Measurements from ENCODE around the gene TMEM259. TPM values are rescaled to one million over a fixed set of nuclear protein-coding genes. Genes with fewer than 3 reads are reported as not detected.

The TMEM259 gene
- total RNA-seq, 2 donors from 2014 or later, result 270 to 318 TPM

DNA sequence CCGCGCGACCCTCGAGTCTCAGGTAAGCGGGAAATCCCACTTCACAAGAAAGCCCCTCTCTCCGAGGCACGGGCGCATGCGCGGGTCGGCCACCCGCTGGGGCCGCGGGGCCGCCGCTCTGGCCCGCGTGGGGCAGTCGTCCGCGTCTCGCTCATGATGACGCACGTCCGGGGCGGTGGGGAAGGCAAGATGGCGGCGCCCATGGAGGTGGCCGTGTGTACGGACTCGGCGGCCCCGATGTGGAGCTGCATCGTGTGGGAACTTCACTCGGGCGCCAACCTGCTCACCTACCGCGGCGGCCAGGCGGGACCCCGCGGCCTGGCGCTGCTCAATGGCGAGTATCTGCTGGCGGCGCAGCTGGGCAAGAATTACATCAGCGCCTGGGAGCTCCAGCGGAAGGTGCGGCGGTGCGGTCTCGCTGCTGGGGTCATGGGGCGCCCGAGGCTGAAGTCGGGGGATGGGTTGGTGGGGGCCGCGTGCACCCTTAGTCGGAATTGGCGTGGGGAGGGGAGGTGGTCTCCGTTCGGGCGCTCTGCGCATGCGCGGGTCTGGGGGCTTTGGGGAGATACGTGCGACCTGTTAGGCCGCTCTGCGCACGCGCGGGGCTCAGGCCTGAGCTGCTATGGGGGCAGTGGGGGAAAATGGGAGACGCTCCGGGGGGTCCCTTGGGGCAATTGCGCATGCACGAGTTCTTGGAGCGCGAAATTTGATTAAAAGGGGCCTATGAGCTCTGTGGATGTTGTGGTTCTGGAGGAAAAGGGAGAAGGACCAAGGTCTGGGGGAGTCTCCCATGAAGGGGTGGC, 36.6 kb downstream of the TMEM259 start, which contains the start of gene WDR18:
Gene WDR18 (plus strand): TSS at position 181 of the 803 bp plus-strand sequence. CDS start 9 bp downstream, at position 190.
- Mint-ChIP-seq H3K27me3 (no peaks in the 10 kb centered on the region), H3K36me3 (ENCODE audit: low read depth) (no peaks in the 10 kb centered on the region)
- ATAC-seq, result peak; percentile 89

GRCh38 chr19:982567-983170, 38.3 kb downstream of the TMEM259 start:
- peaks cover 15% of the 10 kb centered on the region for H3K4me1 Mint-ChIP-seq
- H3K27me3 Mint-ChIP-seq, result no peaks in the 10 kb centered on the region
- ATAC-seq (peak; percentile 72), DNase-seq (peak; percentile 68 to 76 (median 71))
- H3K4me3 Mint-ChIP-seq, result peak overlapping the region; percentile 21
- no peaks in the 10 kb centered on the region for H3K9me3 ChIP-seq (ENCODE audit: control insufficient read depth, low read length, poor library complexity, severe bottlenecking)
- H3K36me3 Mint-ChIP-seq (ENCODE audit: low read depth), result no peaks in the 10 kb centered on the region
- no peak overlapping the region for H3K27ac Mint-ChIP-seq

More for the DNA sequence above, 36.6 kb downstream of the TMEM259 start, which contains the start of gene WDR18:
- Mint-ChIP-seq H3K27ac (peak within 1 kb of the TSS; percentile 94), H3K4me1 (peaks cover 15% of the 10 kb centered on the region), H3K4me3 (peak within 1 kb of the TSS; percentile 98)
- DNase-seq, result peak; percentile 75 to 82 (median 78)
- no peaks in the 10 kb centered on the region for H3K9me3 ChIP-seq (ENCODE audit: control insufficient read depth, low read length, poor library complexity, severe bottlenecking)

DNA sequence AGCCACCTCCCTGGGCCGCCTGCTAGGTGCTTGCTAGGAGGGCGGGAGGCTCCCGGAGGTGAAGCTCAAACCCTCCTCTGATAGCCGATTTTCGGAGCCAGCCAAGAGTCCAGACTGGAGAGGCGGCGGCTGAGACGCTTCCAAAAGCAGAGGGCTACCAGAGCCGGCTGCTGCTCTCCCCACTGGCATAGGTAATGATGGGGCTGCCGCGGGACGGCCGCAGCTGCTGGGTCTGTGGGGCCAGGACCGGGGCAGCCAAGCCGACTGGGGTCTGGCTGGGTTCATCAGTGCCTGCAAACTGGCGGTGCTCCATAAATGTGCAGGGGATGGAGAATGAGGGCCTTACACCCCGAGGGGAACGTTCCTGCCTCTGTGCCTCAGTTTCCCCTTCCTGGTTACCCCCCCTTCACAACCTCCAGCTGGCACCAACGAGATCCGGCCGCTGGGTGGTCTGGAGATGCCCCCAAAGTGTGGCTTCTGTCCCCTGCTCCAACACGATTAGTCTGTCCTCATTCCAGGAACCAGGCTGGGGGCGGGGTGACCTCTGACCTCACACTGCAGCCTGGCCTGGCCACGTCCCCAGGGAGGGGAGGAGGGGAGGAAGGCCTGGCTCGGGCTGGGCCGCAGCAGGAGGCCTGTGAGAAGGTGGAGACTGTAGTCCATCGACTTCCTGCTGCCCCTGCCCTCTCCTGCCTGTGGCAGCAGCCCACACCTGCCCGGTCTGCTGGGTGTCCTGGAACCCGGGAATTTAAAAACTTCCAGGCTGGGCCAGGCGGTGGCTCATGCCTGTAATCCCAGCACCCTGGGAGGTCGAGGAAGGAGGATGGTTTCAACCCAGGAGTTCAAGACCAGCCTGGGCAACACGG, 40.6 kb downstream of the TMEM259 start:
- H3K36me3 Mint-ChIP-seq (ENCODE audit: low read depth), result no peaks in the 10 kb centered on the region

GRCh38 chr19:979318-979741, 41.6 kb downstream of the TMEM259 start:
- ATAC-seq (no peak), DNase-seq (no peak)
- Mint-ChIP-seq H3K27me3 (no peaks in the 10 kb centered on the region), H3K4me1 (peaks cover 2% of the 10 kb centered on the region), H3K36me3 (ENCODE audit: low read depth) (no peaks in the 10 kb centered on the region), H3K27ac (no peak overlapping the region), H3K4me3 (no peak overlapping the region)
- H3K9me3 ChIP-seq (ENCODE audit: control insufficient read depth, low read length, poor library complexity, severe bottlenecking), result no peaks in the 10 kb centered on the region

More for the DNA sequence above, 40.6 kb downstream of the TMEM259 start:
- no peaks in the 10 kb centered on the region for H3K27me3 Mint-ChIP-seq
- no peak for DNase-seq
- no peak overlapping the region for H3K27ac Mint-ChIP-seq
- peaks cover 8% of the 10 kb centered on the region for H3K4me1 Mint-ChIP-seq
- H3K9me3 ChIP-seq (ENCODE audit: control insufficient read depth, low read length, poor library complexity, severe bottlenecking), result no peaks in the 10 kb centered on the region
- no peak for ATAC-seq
- no peak overlapping the region for H3K4me3 Mint-ChIP-seq

GRCh38 chr19:977058-977464, 43.9 kb downstream of the TMEM259 start:
- Mint-ChIP-seq H3K27ac (no peak overlapping the region), H3K4me1 (no peaks in the 10 kb centered on the region), H3K36me3 (ENCODE audit: low read depth) (peaks cover 3% of the 10 kb centered on the region), H3K4me3 (no peak overlapping the region), H3K27me3 (no peaks in the 10 kb centered on the region)
- H3K9me3 ChIP-seq (ENCODE audit: control insufficient read depth, low read length, poor library complexity, severe bottlenecking), result no peaks in the 10 kb centered on the region
- ATAC-seq, result no peak
- no peak for DNase-seq

DNA sequence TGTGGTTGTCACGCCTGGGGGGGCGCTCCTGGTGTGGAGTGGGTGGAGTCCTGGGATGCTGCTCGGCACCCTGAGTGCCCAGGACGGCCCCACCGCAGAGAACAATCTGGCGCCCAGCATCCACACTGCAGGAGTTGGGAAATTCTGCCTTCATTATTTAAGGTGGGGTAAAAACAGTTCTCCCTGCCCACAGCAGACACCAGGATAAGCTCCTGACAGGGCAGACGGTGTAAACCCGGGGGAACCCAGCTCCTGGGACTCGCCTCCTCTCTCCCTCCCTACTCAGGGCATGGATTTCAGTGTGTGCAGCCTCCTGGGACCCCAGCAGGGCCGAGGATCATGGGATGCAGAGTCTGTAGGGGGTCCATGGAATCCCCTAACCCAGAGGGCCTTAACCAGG, 44.4 kb downstream of the TMEM259 start:
- no peak for ATAC-seq
- no peak overlapping the region for H3K27ac Mint-ChIP-seq
- H3K4me3 Mint-ChIP-seq, result no peak overlapping the region
- no peaks in the 10 kb centered on the region for H3K4me1 Mint-ChIP-seq
- no peaks in the 10 kb centered on the region for H3K27me3 Mint-ChIP-seq
- peaks cover 3% of the 10 kb centered on the region for H3K36me3 Mint-ChIP-seq (ENCODE audit: low read depth)
- no peaks in the 10 kb centered on the region for H3K9me3 ChIP-seq (ENCODE audit: control insufficient read depth, low read length, poor library complexity, severe bottlenecking)
- no peak for DNase-seq

DNA sequence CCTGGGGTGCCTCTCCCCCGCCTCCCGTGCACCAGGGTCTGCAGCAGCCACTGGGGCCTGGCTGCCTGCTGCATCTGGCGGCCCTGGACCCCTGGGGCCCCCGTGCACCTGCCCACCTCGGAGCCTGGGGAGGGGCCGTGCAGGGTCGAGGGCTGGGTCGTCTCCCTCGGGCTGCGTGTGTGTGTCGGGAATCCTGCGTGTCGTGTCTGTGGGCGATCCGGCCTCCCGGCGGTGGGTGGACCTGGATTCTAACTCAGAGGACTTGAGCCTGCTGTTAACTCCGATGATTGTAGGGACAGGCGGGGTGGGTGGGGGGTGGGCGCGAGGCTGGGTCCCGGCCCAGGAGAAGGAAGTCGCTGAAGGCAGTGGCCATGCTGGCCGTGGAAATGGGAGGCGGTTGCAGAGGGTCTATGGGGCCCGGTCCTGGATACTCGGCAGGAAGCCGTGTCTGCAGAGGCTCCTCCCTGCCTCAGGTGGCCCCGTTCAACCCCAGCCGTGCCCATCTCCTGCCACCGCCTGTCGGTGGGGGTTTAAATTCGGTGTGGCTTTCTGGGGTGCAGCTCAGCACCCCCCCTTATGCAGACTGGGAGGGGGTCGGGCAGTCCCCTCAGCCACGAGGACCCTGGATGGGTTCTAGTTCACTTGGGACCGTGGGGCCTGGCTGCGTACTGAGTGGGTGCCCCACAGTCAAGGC, 46.2 kb downstream of the TMEM259 start:
- DNase-seq (no peak), ATAC-seq (no peak)
- H3K27ac Mint-ChIP-seq, result no peak overlapping the region
- no peak overlapping the region for H3K4me3 Mint-ChIP-seq
- no peaks in the 10 kb centered on the region for H3K27me3 Mint-ChIP-seq
- H3K4me1 Mint-ChIP-seq, result no peaks in the 10 kb centered on the region
- peaks cover 3% of the 10 kb centered on the region for H3K36me3 Mint-ChIP-seq (ENCODE audit: low read depth)
- peaks cover 3% of the 10 kb centered on the region for H3K9me3 ChIP-seq (ENCODE audit: control insufficient read depth, low read length, poor library complexity, severe bottlenecking)

DNA sequence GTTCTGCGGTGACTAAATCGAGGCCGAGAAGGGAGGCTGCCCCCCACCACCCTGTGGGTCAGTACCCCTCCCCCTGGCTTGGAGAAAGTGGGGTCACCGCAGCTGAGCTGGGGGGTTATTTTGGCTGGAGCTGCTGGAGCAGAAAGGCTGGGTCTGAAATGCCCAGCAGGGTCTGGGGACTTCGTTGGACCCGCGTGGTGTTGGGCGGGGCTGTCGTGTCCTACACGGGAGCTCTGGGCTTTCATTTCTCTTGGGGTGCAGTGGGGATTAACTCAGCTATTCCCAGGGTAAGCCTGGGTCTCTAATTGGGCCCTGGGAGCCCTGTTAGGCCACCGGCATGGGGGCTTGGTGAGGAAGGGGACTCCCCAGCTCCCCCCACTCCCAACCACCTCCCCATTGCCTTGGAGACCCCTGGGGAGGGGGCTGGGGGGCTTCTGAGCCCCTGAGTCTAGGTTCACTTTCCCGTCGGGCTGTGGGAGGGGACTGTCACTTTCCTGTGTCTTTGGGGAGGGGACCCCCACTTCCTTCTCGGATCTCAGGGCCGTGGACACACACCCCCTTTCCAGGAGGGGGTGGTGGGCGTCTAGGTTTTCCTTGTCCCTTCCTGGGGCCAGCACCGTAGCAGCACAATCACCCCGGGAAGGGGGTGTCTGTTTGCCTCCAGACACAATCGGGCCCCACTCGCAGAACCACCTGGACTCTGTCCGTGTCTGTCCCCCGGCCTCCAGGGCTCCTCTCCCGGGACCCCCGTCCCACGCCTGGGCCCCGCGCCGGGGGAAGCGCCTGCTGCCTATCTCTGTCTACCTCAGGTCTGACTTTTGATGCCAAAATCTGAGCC, 47.0 kb downstream of the TMEM259 start:
- Mint-ChIP-seq H3K4me3 (no peak overlapping the region), H3K4me1 (no peaks in the 10 kb centered on the region), H3K27ac (no peak overlapping the region), H3K27me3 (no peaks in the 10 kb centered on the region), H3K36me3 (ENCODE audit: low read depth) (peaks cover 3% of the 10 kb centered on the region)
- no peak for DNase-seq
- ATAC-seq, result no peak
- H3K9me3 ChIP-seq (ENCODE audit: control insufficient read depth, low read length, poor library complexity, severe bottlenecking), result peaks cover 3% of the 10 kb centered on the region

- no peak overlapping the region for H3K4me3 Mint-ChIP-seq
- no peaks in the 10 kb centered on the region for H3K4me1 Mint-ChIP-seq
- no peak for ATAC-seq
- H3K27me3 Mint-ChIP-seq, result no peaks in the 10 kb centered on the region
- peaks cover 3% of the 10 kb centered on the region for H3K36me3 Mint-ChIP-seq (ENCODE audit: low read depth)
- H3K9me3 ChIP-seq (ENCODE audit: control insufficient read depth, low read length, poor library complexity, severe bottlenecking), result peaks cover 3% of the 10 kb centered on the region
- DNase-seq, result no peak
- H3K27ac Mint-ChIP-seq, result no peak overlapping the region
Observed at GRCh38 chr19:972281-972680, 48.6 kb downstream of the TMEM259 start.

DNA sequence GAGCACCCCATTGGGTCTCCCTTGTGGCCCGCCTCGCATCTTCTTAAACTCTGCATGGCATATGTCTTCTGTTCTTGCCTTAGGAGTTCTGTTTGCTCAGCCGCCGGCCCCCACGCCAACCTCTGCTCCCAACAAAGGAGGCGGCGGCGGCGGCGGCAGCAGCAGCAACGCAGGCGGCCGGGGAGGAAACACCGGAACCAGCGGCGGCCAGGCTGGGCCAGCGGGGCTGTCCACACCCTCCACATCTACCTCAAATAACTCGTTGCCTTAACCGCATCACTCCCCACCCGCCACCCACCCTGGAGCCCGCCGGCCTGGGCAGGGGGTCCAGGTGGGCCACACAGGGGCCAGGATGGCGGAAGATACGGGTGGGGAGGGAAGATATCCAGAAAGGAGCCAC, 49.1 kb downstream of the TMEM259 start:
- Mint-ChIP-seq H3K27me3 (no peaks in the 10 kb centered on the region), H3K27ac (no peak overlapping the region), H3K4me1 (no peaks in the 10 kb centered on the region), H3K36me3 (ENCODE audit: low read depth) (peaks cover 3% of the 10 kb centered on the region), H3K4me3 (no peak overlapping the region)
- DNase-seq (no peak), ATAC-seq (no peak)
- peaks cover 3% of the 10 kb centered on the region for H3K9me3 ChIP-seq (ENCODE audit: control insufficient read depth, low read length, poor library complexity, severe bottlenecking)

- H3K27ac Mint-ChIP-seq, result peak overlapping the region; percentile 27
- H3K9me3 ChIP-seq (ENCODE audit: control insufficient read depth, low read length, poor library complexity, severe bottlenecking), result peaks cover 3% of the 10 kb centered on the region
- peaks cover 3% of the 10 kb centered on the region for H3K36me3 Mint-ChIP-seq (ENCODE audit: low read depth)
- no peak for DNase-seq
- H3K4me3 Mint-ChIP-seq, result peak overlapping the region; percentile 66
- H3K27me3 Mint-ChIP-seq, result no peaks in the 10 kb centered on the region
- ATAC-seq, result no peak
- no peaks in the 10 kb centered on the region for H3K4me1 Mint-ChIP-seq
Observed at GRCh38 chr19:970695-971094, 50.2 kb downstream of the TMEM259 start.
